Measurements from ENCODE around the gene HSPD1.

GRCh38 chr2:197504000-197504399 is 4.4 kb upstream of the HSPD1 start:
- no peak for TF ChIP-seq EZH2phosphoT487 (IDR thresholded peaks at IDR 0.05; ENCODE audit: borderline replicate concordance, low read length)
- no peak for TF ChIP-seq EZH2 (IDR thresholded peaks at IDR 0.05; ENCODE audit: low read length, unreplicated experiment)

All from PC-3 (cell line).